ENCODE measurements around the gene ACOT11. TPM values are rescaled to one million over a fixed set of nuclear protein-coding genes. Genes with fewer than 3 reads are reported as not detected.
"Not testable (repeated sequence)": the region's sequence is repeated elsewhere in the genome, so short reads cannot be mapped to it uniquely, and the experiment has no call there.

The ACOT11 gene
- total RNA-seq, 3 donors from 2014 or later = 0.25 to 0.35 (median 0.34) TPM

- H3K4me1 Mint-ChIP-seq (ENCODE audit: low read depth) = no peaks in the 10 kb centered on the region
- no peaks in the 10 kb centered on the region for H3K9me3 Mint-ChIP-seq
- ATAC-seq (no peak), DNase-seq (no peak)
- H3K4me3 Mint-ChIP-seq = no peak overlapping the region
- no peaks in the 10 kb centered on the region for H3K36me3 Mint-ChIP-seq (ENCODE audit: insufficient read depth)
- H3K27me3 Mint-ChIP-seq (ENCODE audit: low read depth) = peaks cover 2% of the 10 kb centered on the region
These were observed 62.9 kb downstream of the ACOT11 start for GRCh38 chr1:54610601-54611580.

GRCh38 chr1:54611621-54612020 lies 63.6 kb downstream of the ACOT11 start:
- H3K36me3 Mint-ChIP-seq (ENCODE audit: insufficient read depth) = no peaks in the 10 kb centered on the region
- no peak for DNase-seq
- H3K9me3 Mint-ChIP-seq = no peaks in the 10 kb centered on the region
- H3K4me3 Mint-ChIP-seq = no peak overlapping the region
- H3K4me1 Mint-ChIP-seq (ENCODE audit: low read depth) = no peaks in the 10 kb centered on the region
- no peak for ATAC-seq
- peaks cover 4% of the 10 kb centered on the region for H3K27me3 Mint-ChIP-seq (ENCODE audit: low read depth)

- Mint-ChIP-seq H3K4me3 (no peak overlapping the region), H3K9me3 (no peaks in the 10 kb centered on the region), H3K27me3 (ENCODE audit: low read depth) (peaks cover 4% of the 10 kb centered on the region), H3K36me3 (ENCODE audit: insufficient read depth) (no peaks in the 10 kb centered on the region), H3K4me1 (ENCODE audit: low read depth) (no peaks in the 10 kb centered on the region)
- no peak for ATAC-seq
- no peak for DNase-seq
These were observed 66.0 kb downstream of the ACOT11 start for GRCh38 chr1:54614024-54614423.

GRCh38 chr1:54614563-54614962 lies 66.5 kb downstream of the ACOT11 start:
- no peak overlapping the region for H3K4me3 Mint-ChIP-seq
- H3K36me3 Mint-ChIP-seq (ENCODE audit: insufficient read depth) = no peaks in the 10 kb centered on the region
- peaks cover 4% of the 10 kb centered on the region for H3K27me3 Mint-ChIP-seq (ENCODE audit: low read depth)
- no peak for DNase-seq
- ATAC-seq = no peak
- H3K4me1 Mint-ChIP-seq (ENCODE audit: low read depth) = no peaks in the 10 kb centered on the region
- no peaks in the 10 kb centered on the region for H3K9me3 Mint-ChIP-seq

- Mint-ChIP-seq H3K4me1 (ENCODE audit: low read depth) (no peaks in the 10 kb centered on the region), H3K4me3 (no peak overlapping the region), H3K27me3 (ENCODE audit: low read depth) (peaks cover 4% of the 10 kb centered on the region), H3K9me3 (no peaks in the 10 kb centered on the region), H3K36me3 (ENCODE audit: insufficient read depth) (no peaks in the 10 kb centered on the region)
- no peak for ATAC-seq
- no peak for DNase-seq
These were observed 67.7 kb downstream of the ACOT11 start for GRCh38 chr1:54615531-54616279.

GRCh38 chr1:54619749-54620148 lies 71.7 kb downstream of the ACOT11 start:
- Mint-ChIP-seq H3K27me3 (ENCODE audit: low read depth) (peaks cover 4% of the 10 kb centered on the region), H3K4me3 (no peak overlapping the region), H3K4me1 (ENCODE audit: low read depth) (no peaks in the 10 kb centered on the region), H3K36me3 (ENCODE audit: insufficient read depth) (no peaks in the 10 kb centered on the region), H3K9me3 (no peaks in the 10 kb centered on the region)
- DNase-seq (no peak), ATAC-seq (no peak)

GRCh38 chr1:54623216-54624007 lies 75.4 kb downstream of the ACOT11 start, which contains the start of gene FAM151A:
Gene FAM151A (minus strand): TSS chr1:54623525. CDS start chr1:54623395, 130 bp downstream.
- Mint-ChIP-seq H3K27me3 (ENCODE audit: low read depth) (no peaks in the 10 kb centered on the region), H3K4me1 (ENCODE audit: low read depth) (no peaks in the 10 kb centered on the region), H3K36me3 (ENCODE audit: insufficient read depth) (no peaks in the 10 kb centered on the region), H3K9me3 (no peaks in the 10 kb centered on the region), H3K4me3 (no peak within 1 kb of the TSS)
- DNase-seq = no peak
- ATAC-seq = no peak

GRCh38 chr1:54624466-54625464 lies 76.7 kb downstream of the ACOT11 start:
- no peaks in the 10 kb centered on the region for H3K27me3 Mint-ChIP-seq (ENCODE audit: low read depth)
- no peaks in the 10 kb centered on the region for H3K36me3 Mint-ChIP-seq (ENCODE audit: insufficient read depth)
- no peak for ATAC-seq
- no peaks in the 10 kb centered on the region for H3K4me1 Mint-ChIP-seq (ENCODE audit: low read depth)
- no peak overlapping the region for H3K4me3 Mint-ChIP-seq
- no peak for DNase-seq
- no peaks in the 10 kb centered on the region for H3K9me3 Mint-ChIP-seq

GRCh38 chr1:54627196-54627595 lies 79.2 kb downstream of the ACOT11 start:
- DNase-seq = no peak
- Mint-ChIP-seq H3K36me3 (ENCODE audit: insufficient read depth) (no peaks in the 10 kb centered on the region), H3K4me1 (ENCODE audit: low read depth) (no peaks in the 10 kb centered on the region), H3K9me3 (no peaks in the 10 kb centered on the region), H3K27me3 (ENCODE audit: low read depth) (peaks cover 3% of the 10 kb centered on the region), H3K4me3 (no peak overlapping the region)
- ATAC-seq = no peak

- not testable (repeated sequence) for H3K36me3 Mint-ChIP-seq (ENCODE audit: insufficient read depth); H3K4me1 Mint-ChIP-seq (ENCODE audit: low read depth); H3K4me3 Mint-ChIP-seq; DNase-seq; ATAC-seq; H3K9me3 Mint-ChIP-seq
- H3K27me3 Mint-ChIP-seq (ENCODE audit: low read depth) = peaks cover 22% of the 10 kb centered on the region
These were observed 87.8 kb downstream of the ACOT11 start for GRCh38 chr1:54635804-54636203.

GRCh38 chr1:54636461-54637446 lies 88.7 kb downstream of the ACOT11 start:
- H3K9me3 Mint-ChIP-seq; H3K4me1 Mint-ChIP-seq (ENCODE audit: low read depth); H3K36me3 Mint-ChIP-seq (ENCODE audit: insufficient read depth); ATAC-seq; DNase-seq; H3K4me3 Mint-ChIP-seq: not testable (repeated sequence)
- H3K27me3 Mint-ChIP-seq (ENCODE audit: low read depth) = peaks cover 21% of the 10 kb centered on the region

GRCh38 chr1:54640361-54640760 lies 92.3 kb downstream of the ACOT11 start:
- ATAC-seq (no peak), DNase-seq (no peak)
- peaks cover 7% of the 10 kb centered on the region for H3K9me3 Mint-ChIP-seq
- H3K36me3 Mint-ChIP-seq (ENCODE audit: insufficient read depth) = no peaks in the 10 kb centered on the region
- no peaks in the 10 kb centered on the region for H3K4me1 Mint-ChIP-seq (ENCODE audit: low read depth)
- peaks cover 13% of the 10 kb centered on the region for H3K27me3 Mint-ChIP-seq (ENCODE audit: low read depth)
- no peak overlapping the region for H3K4me3 Mint-ChIP-seq
